ENCODE measurements around the gene LSM7.

- TF ChIP-seq POLR2AphosphoS5 (IDR thresholded peaks at IDR 0.05; ENCODE audit: low read depth, low read length) (no peak), CTCF (IDR thresholded peaks at IDR 0.05) (no peak), REST (IDR thresholded peaks at IDR 0.05; ENCODE audit: insufficient read depth in 1 of 2, low read depth in 2 of 2, low read length in 1 of 2) (no peak)
Observed at GRCh38 chr19:2356036-2356646, 27.8 kb upstream of the LSM7 start.

All from Panc1 (cell line).